PFSK-1 (cell line): ENCODE data around the gene RASSF1.

Experiments used
- FOXP2 ChIP-seq: optimal IDR thresholded peaks from 2 replicates; pipeline ENCODE3; 2011; ENCODE audit warnings: borderline replicate concordance, control low read depth, inconsistent platforms; ENCODE audit not compliant: insufficient read depth; ENCODE audit errors: extremely low read length, extremely low read depth
- POLR2AphosphoS5 ChIP-seq: IDR thresholded peaks from 2 replicates; pipeline ENCODE4 v1.6.1; 2012; ENCODE audit warnings: low read depth, mild to moderate bottlenecking, control low read depth, low read length, moderate library complexity
- SIN3A ChIP-seq: IDR thresholded peaks from 2 replicates; pipeline ENCODE4 v1.6.1; 2012; ENCODE audit warnings: mild to moderate bottlenecking, low read length, moderate library complexity, borderline replicate concordance; ENCODE audit not compliant: insufficient read depth
- TAF1 ChIP-seq: IDR thresholded peaks from 2 replicates; pipeline ENCODE4 v1.6.1; 2012; ENCODE audit warnings: low read length, control low read depth, borderline replicate concordance; ENCODE audit not compliant: insufficient read depth
- TF ChIP-seq, protein P1 (sequence below), 2 experiments: IDR thresholded peaks; 2 replicates each; pipeline versions ENCODE4 v1.6.1 to v1.8.0; 2011 to 2012; ENCODE audit warnings: low read depth in 2 of 2, low read length in 2 of 2, control low read depth in 1 of 2, inconsistent platforms in 1 of 2, mild to moderate bottlenecking in 1 of 2, moderate library complexity in 1 of 2; ENCODE audit not compliant: insufficient read depth in 1 of 2

The RASSF1 gene

GRCh38 chr3:50327129-50327528 lies 13.5 kb downstream of the RASSF1 start:
- no peak for TF ChIP-seq TAF1
- no peak for TF ChIP-seq POLR2AphosphoS5
- TF ChIP-seq SIN3A, result no peak
- no peak for TF ChIP-seq FOXP2
- TF ChIP-seq, protein P1, sequence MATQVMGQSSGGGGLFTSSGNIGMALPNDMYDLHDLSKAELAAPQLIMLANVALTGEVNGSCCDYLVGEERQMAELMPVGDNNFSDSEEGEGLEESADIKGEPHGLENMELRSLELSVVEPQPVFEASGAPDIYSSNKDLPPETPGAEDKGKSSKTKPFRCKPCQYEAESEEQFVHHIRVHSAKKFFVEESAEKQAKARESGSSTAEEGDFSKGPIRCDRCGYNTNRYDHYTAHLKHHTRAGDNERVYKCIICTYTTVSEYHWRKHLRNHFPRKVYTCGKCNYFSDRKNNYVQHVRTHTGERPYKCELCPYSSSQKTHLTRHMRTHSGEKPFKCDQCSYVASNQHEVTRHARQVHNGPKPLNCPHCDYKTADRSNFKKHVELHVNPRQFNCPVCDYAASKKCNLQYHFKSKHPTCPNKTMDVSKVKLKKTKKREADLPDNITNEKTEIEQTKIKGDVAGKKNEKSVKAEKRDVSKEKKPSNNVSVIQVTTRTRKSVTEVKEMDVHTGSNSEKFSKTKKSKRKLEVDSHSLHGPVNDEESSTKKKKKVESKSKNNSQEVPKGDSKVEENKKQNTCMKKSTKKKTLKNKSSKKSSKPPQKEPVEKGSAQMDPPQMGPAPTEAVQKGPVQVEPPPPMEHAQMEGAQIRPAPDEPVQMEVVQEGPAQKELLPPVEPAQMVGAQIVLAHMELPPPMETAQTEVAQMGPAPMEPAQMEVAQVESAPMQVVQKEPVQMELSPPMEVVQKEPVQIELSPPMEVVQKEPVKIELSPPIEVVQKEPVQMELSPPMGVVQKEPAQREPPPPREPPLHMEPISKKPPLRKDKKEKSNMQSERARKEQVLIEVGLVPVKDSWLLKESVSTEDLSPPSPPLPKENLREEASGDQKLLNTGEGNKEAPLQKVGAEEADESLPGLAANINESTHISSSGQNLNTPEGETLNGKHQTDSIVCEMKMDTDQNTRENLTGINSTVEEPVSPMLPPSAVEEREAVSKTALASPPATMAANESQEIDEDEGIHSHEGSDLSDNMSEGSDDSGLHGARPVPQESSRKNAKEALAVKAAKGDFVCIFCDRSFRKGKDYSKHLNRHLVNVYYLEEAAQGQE (IDR thresholded peaks at IDR 0.05; ENCODE audit: insufficient read depth in 1 of 2, low read depth in 2 of 2, low read length in 2 of 2), result no peak

DNA sequence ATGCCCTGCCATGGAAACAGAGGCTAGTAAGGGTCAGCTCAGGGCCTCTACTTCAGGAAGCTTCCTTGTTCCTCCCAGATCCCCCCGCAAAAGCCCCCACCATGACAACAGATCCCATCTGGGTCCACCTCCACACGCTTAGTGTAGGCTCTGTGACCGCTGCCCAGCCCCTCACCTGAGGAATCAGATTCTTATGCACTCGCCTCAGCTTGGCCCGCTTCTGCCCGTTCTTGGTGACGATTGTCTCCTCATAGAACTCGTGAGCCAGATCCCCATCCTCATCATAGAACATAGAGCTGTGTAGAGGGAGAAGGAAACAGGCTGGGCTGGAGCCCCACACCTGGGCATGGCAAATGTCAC lies 14.5 kb downstream of the RASSF1 start:
- no peak for TF ChIP-seq TAF1
- no peak for TF ChIP-seq POLR2AphosphoS5
- TF ChIP-seq FOXP2, result no peak
- TF ChIP-seq, protein P1 (IDR thresholded peaks at IDR 0.05; ENCODE audit: insufficient read depth in 1 of 2, low read depth in 2 of 2, low read length in 2 of 2), result no peak
- no peak for TF ChIP-seq SIN3A

DNA sequence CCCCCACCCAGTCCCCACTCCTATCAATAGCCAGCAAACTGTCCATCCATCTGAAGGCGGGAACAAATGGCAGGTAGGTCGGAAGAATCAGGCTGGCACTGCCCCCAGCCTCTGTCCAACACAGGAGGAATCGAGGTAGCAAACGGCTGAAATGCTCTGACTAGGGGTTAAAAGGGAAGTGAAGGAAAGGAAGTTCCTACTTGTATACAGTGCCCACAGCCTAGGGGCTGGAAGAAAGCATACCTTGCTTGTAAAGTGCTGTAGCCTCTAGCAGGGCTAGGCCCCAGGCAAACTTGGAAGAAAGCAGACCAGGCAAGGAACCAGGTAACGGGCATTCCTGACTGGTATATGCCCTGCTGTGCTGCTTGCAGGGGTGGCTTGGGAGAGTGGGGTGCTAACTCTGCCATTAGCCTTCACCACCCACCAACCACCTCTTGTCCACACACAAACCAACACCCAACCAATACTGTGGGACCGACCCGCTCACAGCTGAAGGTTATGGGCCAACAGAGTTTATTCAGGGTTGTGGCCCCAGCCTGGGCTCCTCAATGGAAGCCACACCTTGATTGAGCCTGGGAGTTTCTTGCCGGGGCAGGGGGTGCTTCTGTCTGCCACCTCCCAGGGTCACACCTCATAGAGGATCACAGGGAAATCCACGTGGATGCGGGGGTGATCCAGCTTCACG lies 15.0 kb downstream of the RASSF1 start:
- no peak for TF ChIP-seq POLR2AphosphoS5
- no peak for TF ChIP-seq TAF1
- TF ChIP-seq SIN3A, result no peak
- TF ChIP-seq FOXP2, result no peak
- TF ChIP-seq, protein P1 (IDR thresholded peaks at IDR 0.05; ENCODE audit: insufficient read depth in 1 of 2, low read depth in 2 of 2, low read length in 2 of 2), result no peak

DNA sequence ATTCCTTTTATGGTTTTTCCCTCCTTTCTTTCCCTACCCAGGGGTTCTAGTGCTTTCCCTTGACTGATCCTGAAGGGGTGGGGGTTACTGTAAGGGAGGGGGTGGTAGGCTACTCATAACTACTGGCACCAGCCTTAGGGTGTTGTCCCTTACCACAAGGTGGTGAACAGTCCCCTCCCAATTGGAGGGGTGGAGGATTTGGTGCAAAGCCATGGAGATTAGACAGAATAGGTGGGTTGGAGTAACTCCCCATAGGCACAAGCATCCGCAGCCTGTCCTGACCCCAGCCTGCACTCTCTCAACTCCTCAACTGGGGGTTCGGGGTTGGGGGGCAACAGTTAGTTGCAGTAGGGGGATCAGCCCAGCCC lies 15.5 kb downstream of the RASSF1 start:
- TF ChIP-seq SIN3A (no peak), POLR2AphosphoS5 (no peak), TAF1 (no peak), FOXP2 (no peak)
- TF ChIP-seq, protein P1 (IDR thresholded peaks at IDR 0.05; ENCODE audit: insufficient read depth in 1 of 2, low read depth in 2 of 2, low read length in 2 of 2), result no peak
